Adrenal gland (tissue), 12 donors: ENCODE results near the gene UGT1A9. TPM values are rescaled to one million over a fixed set of nuclear protein-coding genes. Genes with fewer than 3 reads are reported as not detected.

Experiments
- DNase-seq, 7 donors: peaks; one replicate each; pipeline ENCODE4 v3.0.0-alpha.2; 2019 to 2020
- H3K27ac ChIP-seq, 5 donors: fragments of 200-600 bp; sonication (generic) in 4 of 5; 1 replicate in 3 of 5; 2 replicates in 2 of 5; pipeline versions ENCODE4 v1.5.1 to v1.8.0; 2016 to 2020; ENCODE audit warnings: mild to moderate bottlenecking in 1 of 5
- H3K27me3 ChIP-seq: fragments of 200-600 bp; 2 replicates; pipeline ENCODE4 v1.8.0; 2021
- H3K36me3 ChIP-seq, 2 donors: fragments of 200-600 bp; replicated peaks in 1 of 2; 1 replicate in 1 of 2; 2 replicates in 1 of 2; pipeline versions ENCODE4 v1.5.1 to v1.8.0; 2018 to 2022
- H3K4me1 ChIP-seq, 2 donors: fragments of 200-600 bp; replicated peaks in 1 of 2; 1 replicate in 1 of 2; 2 replicates in 1 of 2; pipeline versions ENCODE4 v1.5.1 to v1.8.0; 2018 to 2021
- H3K4me3 ChIP-seq, 4 donors: fragments of 200-600 bp; sonication (generic) in 3 of 4; one replicate each; pipeline ENCODE4 v1.5.1; 2016 to 2018
- H3K9me3 ChIP-seq, 3 donors: fragments of 200-600 bp; sonication (generic) in 1 of 3; replicated peaks in 1 of 3; 1 replicate in 2 of 3; 2 replicates in 1 of 3; pipeline versions ENCODE4 v1.5.1 to v1.8.0; 2016 to 2021
- POLR2A ChIP-seq, 2 donors: fragments of 450-650 bp; IDR thresholded peaks; one replicate each; pipeline ENCODE4 v1.6.1; 2017; ENCODE audit warnings: antibody characterized with exemption in 2 of 2, mild to moderate bottlenecking in 2 of 2, moderate library complexity in 1 of 2
- WGBS, 4 donors: extraction: QIAGEN DNeasy Blood & Tissue Kit in 2 of 4; methylation state at CpG; one replicate each; pipeline versions ENCODE4 v1.1.5 to v1.1.7; 2013 to 2017; 5-methylcytosine and 5-hydroxymethylcytosine counted together
- intact Hi-C, 2 donors: fragments of 100-400 bp; cut with DNase I; formaldehyde crosslinking; loops; one replicate each; pipeline versions ENCODE4 v1.14.1 to v1.15.0; 2022 to 2023
- polyA plus RNA-seq, 3 donors: library from polyadenylated mRNA; stranded (reverse); fragments of 200-250 nt in 2 of 3; fragments of 350-450 nt in 1 of 3; fragmentation: Illumina TruSeq in 1 of 3; extraction: RNeasy Lipid Tissue Mini Kit (QIAGEN cat#74804) in 1 of 3; gene quantifications; one replicate each; pipeline ENCODE4 v1.2.3, GENCODE V29; 2013 to 2014
- total RNA-seq, 9 donors: library from RNA; depleted of rRNA in 4 of 9; stranded (reverse); fragments of >200 nt in 4 of 9; fragments of 120-200 nt in 1 of 9; fragmentation: NEBNext Ultra II Directional in 1 of 9; extraction: Animal tissue kit (Norgen Biotek cat#: 25700) in 1 of 9; gene quantifications; one replicate each; pipeline versions ENCODE4 v1.1.0 to v1.2.4, GENCODE V29; 2013 to 2023
- TF ChIP-seq, protein P1 (sequence below), 6 experiments: fragments of 450-650 bp in 4 of 6; fragments of 200-600 bp in 2 of 6; sonication (generic) in 1 of 6; IDR thresholded peaks; 1 replicate in 5 of 6; 2 replicates in 1 of 6; pipeline versions ENCODE4 v1.5.1 to v1.8.0; 2016 to 2021; ENCODE audit warnings: antibody characterized with exemption in 6 of 6, mild to moderate bottlenecking in 2 of 6, moderate library complexity in 1 of 6
- donor health status: healthy with polysubstance abuse.
- donor health status: Bipolar disorder and iron deficiency.
- donor health status: DM: yes; HTN: yes; CAD: no.
- donor health status: DM: no; HTN: no; CAD: no.
- donor health status: DM: no; HTN: no; CAD: no.
- donor health status: DM: yes; HTN: yes; CAD: no.

Gene UGT1A9
- total and polyA plus RNA-seq, 12 donors = not detected

DNA sequence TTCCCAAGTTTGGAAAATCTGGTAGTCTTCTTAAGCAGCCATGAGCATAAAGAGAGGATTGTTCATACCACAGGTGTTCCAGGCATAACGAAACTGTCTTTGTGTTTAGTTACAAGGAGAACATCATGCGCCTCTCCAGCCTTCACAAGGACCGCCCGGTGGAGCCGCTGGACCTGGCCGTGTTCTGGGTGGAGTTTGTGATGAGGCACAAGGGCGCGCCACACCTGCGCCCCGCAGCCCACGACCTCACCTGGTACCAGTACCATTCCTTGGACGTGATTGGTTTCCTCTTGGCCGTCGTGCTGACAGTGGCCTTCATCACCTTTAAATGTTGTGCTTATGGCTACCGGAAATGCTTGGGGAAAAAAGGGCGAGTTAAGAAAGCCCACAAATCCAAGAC is 100.5 kb downstream of the UGT1A9 start:
- Histone ChIP-seq H3K4me1 (no peaks in the 10 kb centered on the region), H3K4me3 (no peak overlapping the region), H3K27ac (no peak overlapping the region), H3K27me3 (no peaks in the 10 kb centered on the region), H3K9me3 (no peaks in the 10 kb centered on the region), H3K36me3 (no peaks in the 10 kb centered on the region)
- TF ChIP-seq, protein P1, sequence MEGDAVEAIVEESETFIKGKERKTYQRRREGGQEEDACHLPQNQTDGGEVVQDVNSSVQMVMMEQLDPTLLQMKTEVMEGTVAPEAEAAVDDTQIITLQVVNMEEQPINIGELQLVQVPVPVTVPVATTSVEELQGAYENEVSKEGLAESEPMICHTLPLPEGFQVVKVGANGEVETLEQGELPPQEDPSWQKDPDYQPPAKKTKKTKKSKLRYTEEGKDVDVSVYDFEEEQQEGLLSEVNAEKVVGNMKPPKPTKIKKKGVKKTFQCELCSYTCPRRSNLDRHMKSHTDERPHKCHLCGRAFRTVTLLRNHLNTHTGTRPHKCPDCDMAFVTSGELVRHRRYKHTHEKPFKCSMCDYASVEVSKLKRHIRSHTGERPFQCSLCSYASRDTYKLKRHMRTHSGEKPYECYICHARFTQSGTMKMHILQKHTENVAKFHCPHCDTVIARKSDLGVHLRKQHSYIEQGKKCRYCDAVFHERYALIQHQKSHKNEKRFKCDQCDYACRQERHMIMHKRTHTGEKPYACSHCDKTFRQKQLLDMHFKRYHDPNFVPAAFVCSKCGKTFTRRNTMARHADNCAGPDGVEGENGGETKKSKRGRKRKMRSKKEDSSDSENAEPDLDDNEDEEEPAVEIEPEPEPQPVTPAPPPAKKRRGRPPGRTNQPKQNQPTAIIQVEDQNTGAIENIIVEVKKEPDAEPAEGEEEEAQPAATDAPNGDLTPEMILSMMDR (IDR thresholded peaks at IDR 0.05) = no peak
- TF ChIP-seq POLR2A (IDR thresholded peaks at IDR 0.05) = no peak
- 80 to 87% (median 85%) methylated on average over 12 to 16 of the region's 16 CpGs for WGBS, 4 donors
- DNase-seq = no peak
- intact Hi-C loops = no loop called here

DNA sequence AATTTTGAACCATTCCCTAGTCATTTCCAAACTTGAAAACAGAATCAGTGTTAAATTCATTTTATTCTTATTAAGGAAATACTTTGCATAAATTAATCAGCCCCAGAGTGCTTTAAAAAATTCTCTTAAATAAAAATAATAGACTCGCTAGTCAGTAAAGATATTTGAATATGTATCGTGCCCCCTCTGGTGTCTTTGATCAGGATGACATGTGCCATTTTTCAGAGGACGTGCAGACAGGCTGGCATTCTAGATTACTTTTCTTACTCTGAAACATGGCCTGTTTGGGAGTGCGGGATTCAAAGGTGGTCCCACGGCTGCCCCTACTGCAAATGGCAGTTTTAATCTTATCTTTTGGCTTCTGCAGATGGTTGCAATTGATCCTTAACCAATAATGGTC is 100.9 kb downstream of the UGT1A9 start:
- WGBS, 4 donors = 59 to 71% (median 62%) methylated on average over 5 of the region's 5 CpGs
- intact Hi-C loops = no loop called here
- TF ChIP-seq, protein P1 (IDR thresholded peaks at IDR 0.05) = no peak
- TF ChIP-seq POLR2A (IDR thresholded peaks at IDR 0.05) = no peak

DNA sequence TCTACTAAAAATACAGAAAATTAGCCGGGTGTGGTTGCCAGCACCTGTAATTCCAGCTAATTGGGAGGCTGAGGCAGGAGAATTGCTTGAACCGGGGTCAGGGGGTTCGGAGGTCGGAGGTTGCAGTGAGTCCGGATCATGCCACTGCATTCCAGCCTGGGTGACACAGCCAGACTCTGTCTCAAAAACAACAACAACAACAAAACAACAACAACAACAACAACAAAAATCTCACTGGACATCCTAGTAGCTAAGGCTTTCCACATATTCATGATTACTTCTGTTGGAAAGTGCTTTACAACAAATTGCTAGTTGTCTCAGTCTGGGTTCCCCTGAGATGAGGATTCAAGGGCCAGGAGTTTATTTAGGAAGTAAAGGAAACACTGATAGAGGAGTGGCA is 102.2 kb downstream of the UGT1A9 start:
- 85 to 88% (median 87%) methylated on average over 5 of the region's 5 CpGs for WGBS, 4 donors

More for the DNA sequence above, 100.9 kb downstream of the UGT1A9 start:
- no peak for DNase-seq
- no peak overlapping the region for H3K4me3 ChIP-seq
- H3K36me3 ChIP-seq = no peaks in the 10 kb centered on the region
- H3K27me3 ChIP-seq = no peaks in the 10 kb centered on the region
- H3K9me3 ChIP-seq = no peaks in the 10 kb centered on the region
- H3K27ac ChIP-seq = no peak overlapping the region
- H3K4me1 ChIP-seq = no peaks in the 10 kb centered on the region

DNA sequence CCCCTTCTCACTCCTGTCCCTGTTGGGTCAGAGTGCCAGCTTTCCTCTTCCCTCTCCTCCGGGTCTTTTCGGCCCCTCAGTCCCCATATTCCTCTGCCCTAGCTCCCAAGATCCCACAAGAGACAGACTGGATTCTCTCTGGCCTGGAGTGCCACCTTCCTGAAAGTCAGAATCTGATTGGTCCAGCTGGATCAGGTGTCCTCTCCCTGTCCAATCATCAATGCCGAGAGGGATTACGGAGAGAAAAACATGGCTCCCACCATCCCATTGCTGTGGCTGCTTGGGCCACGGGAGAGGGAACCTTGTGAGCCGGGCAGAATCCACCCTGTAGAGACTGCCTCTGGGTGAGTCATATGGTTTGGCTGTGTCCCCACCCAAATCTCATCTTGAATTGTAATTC is 103.7 kb downstream of the UGT1A9 start:
- no peaks in the 10 kb centered on the region for H3K36me3 ChIP-seq
- H3K4me1 ChIP-seq = no peaks in the 10 kb centered on the region
- no peak overlapping the region for H3K4me3 ChIP-seq
- no peaks in the 10 kb centered on the region for H3K9me3 ChIP-seq
- H3K27me3 ChIP-seq = no peaks in the 10 kb centered on the region
- 86 to 92% (median 91%) methylated on average over 6 of the region's 6 CpGs for WGBS, 4 donors
- no peak overlapping the region for H3K27ac ChIP-seq
- intact Hi-C loops = no loop called here
- no peak for DNase-seq
- no peak for TF ChIP-seq POLR2A (IDR thresholded peaks at IDR 0.05)
- TF ChIP-seq, protein P1 (IDR thresholded peaks at IDR 0.05) = no peak

More for the DNA sequence above, 102.2 kb downstream of the UGT1A9 start:
- intact Hi-C loops = no loop called here
- Histone ChIP-seq H3K4me3 (no peak overlapping the region), H3K27ac (no peak overlapping the region), H3K4me1 (no peaks in the 10 kb centered on the region), H3K27me3 (no peaks in the 10 kb centered on the region), H3K9me3 (no peaks in the 10 kb centered on the region), H3K36me3 (no peaks in the 10 kb centered on the region)
- no peak for TF ChIP-seq POLR2A (IDR thresholded peaks at IDR 0.05)
- TF ChIP-seq, protein P1 (IDR thresholded peaks at IDR 0.05) = no peak
- DNase-seq = no peak
